OCI-LY7 (cell line): ENCODE measurements around the gene TANGO2. TPM values are rescaled to one million over a fixed set of nuclear protein-coding genes. Genes with fewer than 3 reads are reported as not detected.

ENCODE experiments used
- BruUV-seq: library from RNA; stranded (reverse); fragments of 400-500 nt; replicated peaks from 2 replicates; lab custom pipeline; 2021; lab: Mats Ljungman, UMichigan
- CTCF ChIA-PET: fragments of 300-600 bp; sonication (Branson Sonifier 250); formaldehyde crosslinking; loops from one replicate; lab custom pipeline; 2022; ENCODE audit warnings: antibody characterized with exemption; ENCODE audit not compliant: unreplicated experiment; lab: Charles Lee
- POLR2A ChIA-PET: fragments of 300-600 bp; sonication (Branson Sonifier 250); formaldehyde crosslinking; loops from one replicate; lab custom pipeline; 2022; ENCODE audit warnings: antibody characterized with exemption; lab: Charles Lee
- DNase-seq: peaks from one replicate; pipeline ENCODE4 v3.0.0-alpha.2; 2015; ENCODE audit warnings: low spot score
- H2AFZ ChIP-seq: fragments of 200-600 bp; sonication (generic), shearing (Covaris generic); 2 replicates; pipeline ENCODE4 v1.6.1; 2014; ENCODE audit warnings: mild to moderate bottlenecking, antibody characterized with exemption, low read length, moderate library complexity
- H3K27ac ChIP-seq: fragments of 200-600 bp; sonication (generic); 2 replicates; pipeline ENCODE4 v1.5.1; 2014; ENCODE audit warnings: mixed run types, low read depth, mild to moderate bottlenecking, moderate library complexity, low read length, inconsistent platforms; ENCODE audit not compliant: poor library complexity, severe bottlenecking
- H3K36me3 ChIP-seq: fragments of 200-600 bp; sonication (generic); 2 replicates; pipeline ENCODE4 v1.6.1; 2014; ENCODE audit warnings: mild to moderate bottlenecking, antibody characterized with exemption, low read length, moderate library complexity, mixed read lengths; ENCODE audit not compliant: insufficient read depth
- H3K4me1 ChIP-seq: fragments of 200-600 bp; sonication (generic); 2 replicates; pipeline ENCODE4 v1.5.1; 2014; ENCODE audit warnings: mild to moderate bottlenecking, low read length; ENCODE audit not compliant: insufficient read depth, poor library complexity, severe bottlenecking
- H3K4me2 ChIP-seq: fragments of 200-600 bp; sonication (generic); 2 replicates; pipeline ENCODE4 v1.6.1; 2014; ENCODE audit warnings: mild to moderate bottlenecking, low read length
- H3K4me3 ChIP-seq: fragments of 200-600 bp; sonication (generic); 2 replicates; pipeline ENCODE4 v1.5.1; 2014; ENCODE audit warnings: mild to moderate bottlenecking, low read depth, low read length; ENCODE audit not compliant: poor library complexity, severe bottlenecking
- H3K79me2 ChIP-seq: fragments of 200-600 bp; sonication (generic); 2 replicates; pipeline ENCODE4 v1.6.1; 2016; ENCODE audit warnings: low read depth, mild to moderate bottlenecking, low read length, moderate library complexity, mixed read lengths; ENCODE audit not compliant: insufficient read depth
- H3K9me2 ChIP-seq: fragments of 200-600 bp; sonication (generic); 2 replicates; pipeline ENCODE4 v1.6.1; 2016; ENCODE audit warnings: mild to moderate bottlenecking, low read length, mixed read lengths; ENCODE audit not compliant: insufficient read depth
- H3K9me3 ChIP-seq: fragments of 200-600 bp; sonication (generic); 2 replicates; pipeline ENCODE4 v1.6.1; 2014; ENCODE audit warnings: mild to moderate bottlenecking, mixed run types, low read length, mixed read lengths
- H4K20me1 ChIP-seq: fragments of 200-600 bp; sonication (generic); 2 replicates; pipeline ENCODE4 v1.6.1; 2014; ENCODE audit warnings: mild to moderate bottlenecking, antibody characterized with exemption, low read length, moderate library complexity, mixed read lengths; ENCODE audit not compliant: insufficient read depth
- CTCF ChIP-seq: fragments of 200-600 bp; sonication (generic); conservative IDR thresholded peaks from 2 replicates; pipeline ENCODE4 v1.5.1; 2014; ENCODE audit warnings: mild to moderate bottlenecking, antibody characterized with exemption, low read length, moderate library complexity, mixed read lengths
- EZH2phosphoT487 ChIP-seq: fragments of 200-600 bp; sonication (generic); IDR thresholded peaks from 2 replicates; pipeline ENCODE4 v1.6.1; 2018; ENCODE audit warnings: low read depth, borderline replicate concordance, mild to moderate bottlenecking, mixed run types, antibody characterized with exemption, low read length, moderate library complexity, mixed read lengths
- intact Hi-C: fragments of 100-400 bp; cut with micrococcal nuclease; formaldehyde crosslinking; loops from one replicate; pipeline ENCODE4 v1.10.0; 2022; ENCODE audit not compliant: unreplicated experiment
- total RNA-seq, 2 experiments: library from RNA; depleted of rRNA in 1 of 2; stranded (reverse); fragments of >200 nt in 1 of 2; shearing (Covaris generic) in 1 of 2; gene quantifications; 2 replicates each; pipeline ENCODE4 v1.2.3, GENCODE V29; 2014 to 2022

TANGO2 gene
- total RNA-seq, 2 experiments from 2014 or later, result 18.3 to 23.3 TPM

DNA sequence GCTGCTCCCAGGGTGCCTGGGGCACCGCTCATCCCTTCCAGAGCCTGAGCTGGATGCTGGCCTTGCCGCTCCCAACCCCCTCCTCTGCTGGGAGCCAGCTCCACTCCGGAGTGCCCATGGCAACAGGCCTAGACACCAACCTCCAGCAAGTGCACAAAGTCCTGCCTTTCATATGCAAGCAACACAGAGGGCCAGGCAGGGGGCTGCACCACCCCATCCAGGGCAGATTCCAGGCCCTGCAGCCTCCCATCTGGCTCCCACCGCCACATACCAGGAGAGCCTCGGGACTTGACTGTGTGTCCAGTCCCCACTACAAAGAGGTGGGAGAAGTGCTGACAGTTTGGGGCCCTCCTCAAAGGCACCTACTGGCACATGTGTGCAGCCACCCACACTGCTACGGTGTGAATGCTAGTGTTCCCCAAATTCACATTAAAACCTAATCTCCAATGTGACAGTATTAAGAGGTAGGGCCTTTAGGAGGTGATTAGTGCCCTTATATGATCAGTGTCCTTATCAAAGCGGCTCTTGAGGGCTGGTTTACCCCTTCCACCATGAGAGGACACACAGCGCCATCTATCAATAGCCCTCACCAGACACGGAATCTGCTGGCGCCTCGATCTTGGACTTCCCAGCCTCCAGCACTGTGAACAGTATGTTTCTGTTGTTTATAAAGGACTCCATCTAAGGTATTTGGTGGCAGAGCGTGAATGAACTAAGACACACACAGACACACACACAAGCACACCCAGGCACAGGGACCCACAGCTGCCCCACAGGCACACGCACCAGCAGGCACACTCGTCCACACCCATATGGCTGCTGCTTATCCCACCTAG lies 20.4 kb upstream of the TANGO2 start:
- H3K9me2 ChIP-seq, result no peaks in the 10 kb centered on the region
- H3K79me2 ChIP-seq, result no peaks in the 10 kb centered on the region
- no peak for DNase-seq
- TF ChIP-seq CTCF (no peak), EZH2phosphoT487 (no peak)
- no peaks in the 10 kb centered on the region for H3K4me1 ChIP-seq
- H3K36me3 ChIP-seq, result no peaks in the 10 kb centered on the region; the same call in 1 of the 2 replicates
- no peak overlapping the region for H3K4me2 ChIP-seq
- intact Hi-C loops, result no loop called here
- BruUV-seq, result no TSS peak
- no peak overlapping the region for H3K4me3 ChIP-seq
- ChIA-PET POLR2A (no interaction called here), CTCF (no interaction called here)
- H3K9me3 ChIP-seq, result peaks cover 26% of the 10 kb centered on the region; the same call in 1 of the 2 replicates
- no peak overlapping the region for H3K27ac ChIP-seq
- H2AFZ ChIP-seq, result no peak overlapping the region
- no peaks in the 10 kb centered on the region for H4K20me1 ChIP-seq

- no TSS peak for BruUV-seq
- intact Hi-C loops, result no loop called here
- no peak overlapping the region for H3K4me2 ChIP-seq
- CTCF ChIA-PET, result no interaction called here
- H3K27ac ChIP-seq, result no peak overlapping the region
- H3K4me3 ChIP-seq, result no peak overlapping the region
- H3K9me3 ChIP-seq, result peaks cover 26% of the 10 kb centered on the region; the same call in 1 of the 2 replicates
- no peaks in the 10 kb centered on the region for H3K9me2 ChIP-seq
- no peaks in the 10 kb centered on the region for H3K4me1 ChIP-seq
- no peak overlapping the region for H2AFZ ChIP-seq
- no peak for DNase-seq
- no peaks in the 10 kb centered on the region; the same call in 1 of the 2 replicates for H3K36me3 ChIP-seq
- no peaks in the 10 kb centered on the region for H4K20me1 ChIP-seq
- H3K79me2 ChIP-seq, result no peaks in the 10 kb centered on the region
- TF ChIP-seq EZH2phosphoT487, result no peak
- no peak for TF ChIP-seq CTCF
- POLR2A ChIA-PET, result no interaction called here
These were observed 19.8 kb upstream of the TANGO2 start for GRCh38 chr22:20001082-20001638.
